Measurements from ENCODE around the gene ABHD17C.

DNA sequence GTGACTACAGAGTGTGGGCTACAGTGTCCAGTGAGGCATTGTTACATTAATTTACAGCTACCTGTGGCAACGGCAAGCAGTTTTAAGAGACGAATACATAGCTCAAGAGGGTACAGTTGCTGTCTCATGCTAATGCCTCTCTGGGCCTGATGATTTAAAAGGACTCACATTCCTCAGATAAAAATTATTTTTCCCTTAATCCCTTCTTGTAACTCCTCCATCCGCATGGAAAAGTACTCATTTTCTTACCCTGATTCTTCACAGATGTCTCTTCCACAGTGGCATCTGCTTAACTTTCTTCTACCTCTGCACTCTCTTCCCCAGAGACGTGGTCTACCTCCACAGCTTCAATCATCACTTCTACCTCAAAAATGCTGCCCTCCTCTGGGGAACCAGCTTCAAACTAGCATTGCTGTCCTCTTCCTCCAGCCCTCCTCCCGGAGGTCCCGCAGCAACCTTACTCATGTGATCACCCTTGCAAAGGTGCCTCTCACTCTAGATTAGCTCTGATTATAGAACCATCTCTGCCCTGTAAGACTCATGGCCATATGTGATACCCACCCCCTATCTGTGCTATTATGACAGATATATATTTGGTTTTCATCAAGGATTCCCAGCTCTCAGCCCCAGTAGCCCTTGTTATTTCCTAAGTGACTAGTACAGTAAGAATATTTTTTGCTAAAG, 21.4 kb upstream of the ABHD17C start:
- TF ChIP-seq, protein P1, sequence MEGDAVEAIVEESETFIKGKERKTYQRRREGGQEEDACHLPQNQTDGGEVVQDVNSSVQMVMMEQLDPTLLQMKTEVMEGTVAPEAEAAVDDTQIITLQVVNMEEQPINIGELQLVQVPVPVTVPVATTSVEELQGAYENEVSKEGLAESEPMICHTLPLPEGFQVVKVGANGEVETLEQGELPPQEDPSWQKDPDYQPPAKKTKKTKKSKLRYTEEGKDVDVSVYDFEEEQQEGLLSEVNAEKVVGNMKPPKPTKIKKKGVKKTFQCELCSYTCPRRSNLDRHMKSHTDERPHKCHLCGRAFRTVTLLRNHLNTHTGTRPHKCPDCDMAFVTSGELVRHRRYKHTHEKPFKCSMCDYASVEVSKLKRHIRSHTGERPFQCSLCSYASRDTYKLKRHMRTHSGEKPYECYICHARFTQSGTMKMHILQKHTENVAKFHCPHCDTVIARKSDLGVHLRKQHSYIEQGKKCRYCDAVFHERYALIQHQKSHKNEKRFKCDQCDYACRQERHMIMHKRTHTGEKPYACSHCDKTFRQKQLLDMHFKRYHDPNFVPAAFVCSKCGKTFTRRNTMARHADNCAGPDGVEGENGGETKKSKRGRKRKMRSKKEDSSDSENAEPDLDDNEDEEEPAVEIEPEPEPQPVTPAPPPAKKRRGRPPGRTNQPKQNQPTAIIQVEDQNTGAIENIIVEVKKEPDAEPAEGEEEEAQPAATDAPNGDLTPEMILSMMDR (conservative IDR thresholded peaks at IDR 0.05; ENCODE audit: low read depth, low read length) = no peak
- TF ChIP-seq EZH2 (IDR thresholded peaks at IDR 0.05; ENCODE audit: low read length, unreplicated experiment) (no peak), EZH2phosphoT487 (IDR thresholded peaks at IDR 0.05; ENCODE audit: borderline replicate concordance, low read length) (no peak)

Data from PC-3 (cell line).